Stomach (tissue), 9 donors: ENCODE results near the gene UTP4. TPM values are rescaled to one million over a fixed set of nuclear protein-coding genes. Genes with fewer than 3 reads are reported as not detected.

ENCODE experiments used
- DNase-seq, 2 donors: peaks; one replicate each; pipeline versions ENCODE4 v3.0.0 to v3.0.0-alpha.2; 2013 to 2019
- H3K27ac ChIP-seq, 5 donors: fragments of 200-600 bp in 4 of 5; sonication (generic) in 4 of 5; one replicate each; pipeline ENCODE4 v1.5.1; 2013 to 2019; ENCODE audit warnings: mild to moderate bottlenecking in 1 of 5, moderate library complexity in 1 of 5
- H3K27me3 ChIP-seq, 3 donors: fragments of 200-600 bp; sonication (generic); one replicate each; pipeline ENCODE4 v1.5.1; 2017 to 2019; ENCODE audit warnings: mixed run types in 1 of 3
- H3K36me3 ChIP-seq, 4 donors: fragments of 200-600 bp; sonication (generic); 1 replicate in 3 of 4; 2 replicates in 1 of 4; pipeline ENCODE4 v1.5.1; 2016 to 2019
- H3K4me1 ChIP-seq, 4 donors: fragments of 200-600 bp; sonication (generic); one replicate each; pipeline ENCODE4 v1.5.1; 2016 to 2019
- H3K4me3 ChIP-seq, 4 donors: fragments of 200-600 bp; sonication (generic) in 3 of 4; one replicate each; pipeline ENCODE4 v1.5.1; 2016 to 2019; ENCODE audit warnings: mild to moderate bottlenecking in 1 of 4
- H3K9me3 ChIP-seq, 4 donors: fragments of 200-600 bp; sonication (generic); one replicate each; pipeline ENCODE4 v1.5.1; 2016 to 2019
- EP300 ChIP-seq: sonication (generic); formaldehyde crosslinking; IDR thresholded peaks from one replicate; pipeline ENCODE4 v1.6.1; 2017; ENCODE audit warnings: antibody characterized with exemption
- POLR2A ChIP-seq, 4 donors: fragments of 450-650 bp; IDR thresholded peaks; one replicate each; pipeline ENCODE4 v1.6.1; 2016; ENCODE audit warnings: antibody characterized with exemption in 4 of 4, control low read depth in 2 of 4, mild to moderate bottlenecking in 1 of 4, moderate library complexity in 1 of 4
- POLR2AphosphoS5 ChIP-seq, 3 donors: sonication (generic); formaldehyde crosslinking; IDR thresholded peaks; one replicate each; pipeline ENCODE4 v1.6.1; 2016; ENCODE audit warnings: antibody characterized with exemption in 3 of 3
- WGBS, 5 donors: extraction: QIAGEN DNeasy Blood & Tissue Kit in 3 of 5; methylation state at CpG; one replicate each; pipeline versions ENCODE4 v1.1.5 to v1.1.7; 2013 to 2018; 5-methylcytosine and 5-hydroxymethylcytosine counted together
- intact Hi-C: fragments of 100-400 bp; cut with DNase I; formaldehyde crosslinking; loops from one replicate; pipeline ENCODE4 v1.15.1; 2023; ENCODE audit warnings: low total_unique reads
- polyA plus RNA-seq, 3 donors: library from polyadenylated mRNA; stranded (reverse); fragments of 200-250 nt; gene quantifications; one replicate each; pipeline ENCODE4 v1.2.3, GENCODE V29; 2013
- total RNA-seq, 5 donors: library from RNA; depleted of rRNA; stranded (reverse); fragments of >200 nt; gene quantifications; one replicate each; pipeline versions ENCODE4 v1.1.0 to v1.2.3, GENCODE V29; 2014 to 2016
- TF ChIP-seq, protein P1 (sequence below), 7 experiments: fragments of 450-650 bp in 4 of 7; fragments of 200-600 bp in 3 of 7; sonication (generic) in 3 of 7; IDR thresholded peaks; one replicate each; pipeline ENCODE4 v1.5.1; 2016 to 2019; ENCODE audit warnings: antibody characterized with exemption in 7 of 7, control low read depth in 2 of 7, mild to moderate bottlenecking in 1 of 7
- donor health status: healthy with polysubstance abuse.
- donor health status: Bipolar disorder and iron deficiency.
- donor health status: healthy.

The UTP4 gene
- total and polyA plus RNA-seq, 8 donors = 8.1 to 68.8 (median 30.9) TPM

DNA sequence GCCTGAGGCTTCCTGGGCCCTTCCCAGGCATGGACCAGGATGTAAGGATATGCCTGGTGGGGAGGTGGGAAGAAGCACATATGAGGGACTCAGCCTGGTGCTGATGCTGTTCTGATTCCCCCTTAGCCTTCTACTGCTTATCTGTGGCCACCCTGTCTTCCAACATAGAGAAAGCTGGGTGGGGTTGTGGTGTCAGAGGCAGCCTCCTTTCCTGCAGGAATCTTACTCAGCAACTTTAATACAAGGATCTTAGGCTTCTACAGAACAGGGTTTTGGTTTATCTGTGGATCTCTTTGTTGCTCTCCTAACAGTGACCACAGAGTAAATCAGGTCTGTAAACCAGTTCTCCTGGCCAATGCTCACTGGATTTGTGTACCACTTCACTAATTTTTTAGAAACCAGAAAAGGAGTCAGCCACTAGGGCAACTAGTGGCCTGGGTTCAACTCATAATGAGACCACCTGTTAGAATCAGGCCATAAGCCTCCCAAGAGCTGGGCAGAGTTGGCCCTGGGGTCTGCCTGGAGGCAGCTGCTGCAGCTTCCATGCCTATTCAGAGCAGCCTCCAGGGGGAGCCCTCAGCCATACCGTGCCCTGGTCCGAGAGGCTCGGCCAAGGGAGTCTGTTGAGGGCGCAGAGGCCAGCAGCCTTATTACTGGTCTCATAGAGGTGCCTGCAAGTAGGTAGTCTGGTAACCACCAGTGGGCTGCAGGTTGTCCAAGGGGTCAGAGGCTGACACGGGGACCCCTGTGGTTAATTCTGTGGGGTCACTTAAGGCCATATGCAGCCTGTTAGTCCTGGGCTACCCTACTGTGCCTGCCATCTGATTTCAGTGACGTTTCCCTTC is 19.9 kb upstream of the UTP4 start:
- Histone ChIP-seq H3K36me3 (peaks cover 19 to 75% (median 65%) of the 10 kb centered on the region in 4 donors), H3K27me3 (peaks cover 0 to 15% (median 3%) of the 10 kb centered on the region in 3 donors), H3K4me1 (peaks cover 12 to 21% (median 19%) of the 10 kb centered on the region in 4 donors), H3K27ac (no peak overlapping the region), H3K9me3 (no peaks in the 10 kb centered on the region), H3K4me3 (no peak overlapping the region)
- peak; percentile 71 to 75 for DNase-seq
- intact Hi-C loops = no loop called here
- TF ChIP-seq EP300 = no peak
- TF ChIP-seq, protein P1, sequence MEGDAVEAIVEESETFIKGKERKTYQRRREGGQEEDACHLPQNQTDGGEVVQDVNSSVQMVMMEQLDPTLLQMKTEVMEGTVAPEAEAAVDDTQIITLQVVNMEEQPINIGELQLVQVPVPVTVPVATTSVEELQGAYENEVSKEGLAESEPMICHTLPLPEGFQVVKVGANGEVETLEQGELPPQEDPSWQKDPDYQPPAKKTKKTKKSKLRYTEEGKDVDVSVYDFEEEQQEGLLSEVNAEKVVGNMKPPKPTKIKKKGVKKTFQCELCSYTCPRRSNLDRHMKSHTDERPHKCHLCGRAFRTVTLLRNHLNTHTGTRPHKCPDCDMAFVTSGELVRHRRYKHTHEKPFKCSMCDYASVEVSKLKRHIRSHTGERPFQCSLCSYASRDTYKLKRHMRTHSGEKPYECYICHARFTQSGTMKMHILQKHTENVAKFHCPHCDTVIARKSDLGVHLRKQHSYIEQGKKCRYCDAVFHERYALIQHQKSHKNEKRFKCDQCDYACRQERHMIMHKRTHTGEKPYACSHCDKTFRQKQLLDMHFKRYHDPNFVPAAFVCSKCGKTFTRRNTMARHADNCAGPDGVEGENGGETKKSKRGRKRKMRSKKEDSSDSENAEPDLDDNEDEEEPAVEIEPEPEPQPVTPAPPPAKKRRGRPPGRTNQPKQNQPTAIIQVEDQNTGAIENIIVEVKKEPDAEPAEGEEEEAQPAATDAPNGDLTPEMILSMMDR (IDR thresholded peaks at IDR 0.05) = peak in 5 of 7 experiments; percentile 14 to 68 (median 31)
- no peak for TF ChIP-seq POLR2A (IDR thresholded peaks at IDR 0.05)
- 35 to 50% (median 45%) methylated on average over 6 of the region's 6 CpGs for WGBS, 5 donors

DNA sequence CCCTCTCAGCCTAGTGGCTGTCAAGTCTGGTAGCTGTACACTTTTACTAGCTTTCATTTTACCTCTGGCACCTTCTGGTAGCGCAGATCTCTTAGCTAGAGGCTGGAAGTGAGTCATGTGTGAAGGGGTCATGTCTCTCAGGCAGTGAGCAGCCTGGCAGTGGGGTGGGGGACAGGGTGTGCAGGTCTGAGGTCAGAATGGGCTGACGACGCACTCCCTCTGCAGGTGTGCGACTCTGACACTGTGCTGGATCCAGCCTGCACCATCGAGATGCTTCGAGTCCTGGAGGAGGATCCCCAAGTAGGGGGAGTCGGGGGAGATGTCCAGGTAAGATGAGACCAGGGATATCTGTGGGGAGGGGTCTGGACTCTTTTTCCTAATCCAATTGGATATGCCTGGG is 19.2 kb upstream of the UTP4 start:
- DNase-seq = no peak
- WGBS, 5 donors = 87 to 96% (median 91%) methylated on average over 3 to 7 of the region's 7 CpGs
- H3K4me1 ChIP-seq = peaks cover 6 to 14% (median 12%) of the 10 kb centered on the region in 4 donors
- H3K27ac ChIP-seq = no peak overlapping the region
- peaks cover 0 to 7% (median 0%) of the 10 kb centered on the region in 3 donors for H3K27me3 ChIP-seq
- H3K9me3 ChIP-seq = no peaks in the 10 kb centered on the region
- intact Hi-C loops = no loop called here
- TF ChIP-seq EP300 (no peak), POLR2AphosphoS5 (IDR thresholded peaks at IDR 0.05) (no peak), POLR2A (IDR thresholded peaks at IDR 0.05) (no peak)
- TF ChIP-seq, protein P1 (IDR thresholded peaks at IDR 0.05) = no peak
- peaks cover 24 to 82% (median 72%) of the 10 kb centered on the region in 4 donors for H3K36me3 ChIP-seq
- H3K4me3 ChIP-seq = no peak overlapping the region

DNA sequence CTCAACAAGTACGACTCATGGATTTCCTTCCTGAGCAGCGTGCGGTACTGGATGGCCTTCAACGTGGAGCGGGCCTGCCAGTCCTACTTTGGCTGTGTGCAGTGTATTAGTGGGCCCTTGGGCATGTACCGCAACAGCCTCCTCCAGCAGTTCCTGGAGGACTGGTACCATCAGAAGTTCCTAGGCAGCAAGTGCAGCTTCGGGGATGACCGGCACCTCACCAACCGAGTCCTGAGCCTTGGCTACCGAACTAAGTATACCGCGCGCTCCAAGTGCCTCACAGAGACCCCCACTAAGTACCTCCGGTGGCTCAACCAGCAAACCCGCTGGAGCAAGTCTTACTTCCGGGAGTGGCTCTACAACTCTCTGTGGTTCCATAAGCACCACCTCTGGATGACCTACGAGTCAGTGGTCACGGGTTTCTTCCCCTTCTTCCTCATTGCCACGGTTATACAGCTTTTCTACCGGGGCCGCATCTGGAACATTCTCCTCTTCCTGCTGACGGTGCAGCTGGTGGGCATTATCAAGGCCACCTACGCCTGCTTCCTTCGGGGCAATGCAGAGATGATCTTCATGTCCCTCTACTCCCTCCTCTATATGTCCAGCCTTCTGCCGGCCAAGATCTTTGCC is 18.0 kb upstream of the UTP4 start:
- no peak for DNase-seq
- intact Hi-C loops = no loop called here
- Histone ChIP-seq H3K36me3 (peaks cover 37 to 88% (median 76%) of the 10 kb centered on the region in 4 donors), H3K4me1 (peaks cover 6 to 14% (median 8%) of the 10 kb centered on the region in 4 donors), H3K9me3 (no peaks in the 10 kb centered on the region), H3K27ac (no peak overlapping the region), H3K4me3 (no peak overlapping the region), H3K27me3 (no peaks in the 10 kb centered on the region)
- WGBS, 5 donors = 91 to 95% (median 94%) methylated on average over 20 to 25 of the region's 25 CpGs
- TF ChIP-seq EP300 = no peak

DNA sequence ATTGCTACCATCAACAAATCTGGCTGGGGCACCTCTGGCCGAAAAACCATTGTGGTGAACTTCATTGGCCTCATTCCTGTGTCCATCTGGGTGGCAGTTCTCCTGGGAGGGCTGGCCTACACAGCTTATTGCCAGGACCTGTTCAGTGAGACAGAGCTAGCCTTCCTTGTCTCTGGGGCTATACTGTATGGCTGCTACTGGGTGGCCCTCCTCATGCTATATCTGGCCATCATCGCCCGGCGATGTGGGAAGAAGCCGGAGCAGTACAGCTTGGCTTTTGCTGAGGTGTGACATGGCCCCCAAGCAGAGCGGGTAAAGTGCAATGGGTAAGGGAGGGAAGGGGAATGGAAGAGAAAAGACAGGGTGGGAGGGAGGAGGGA is 17.5 kb upstream of the UTP4 start:
- Histone ChIP-seq H3K4me1 (peaks cover 6 to 16% (median 8%) of the 10 kb centered on the region in 4 donors), H3K27me3 (no peaks in the 10 kb centered on the region), H3K36me3 (peaks cover 39 to 88% (median 76%) of the 10 kb centered on the region in 4 donors), H3K4me3 (no peak overlapping the region), H3K9me3 (no peaks in the 10 kb centered on the region), H3K27ac (no peak overlapping the region)
- TF ChIP-seq EP300 = no peak
- TF ChIP-seq, protein P1 (IDR thresholded peaks at IDR 0.05) = no peak
- no peak for TF ChIP-seq POLR2A (IDR thresholded peaks at IDR 0.05)
- TF ChIP-seq POLR2AphosphoS5 (IDR thresholded peaks at IDR 0.05) = no peak
- 94 to 98% (median 97%) methylated on average over 6 of the region's 6 CpGs for WGBS, 5 donors
- DNase-seq = no peak
- intact Hi-C loops = no loop called here
